Measurements from ENCODE around the gene IMMT. TPM values are rescaled to one million over a fixed set of nuclear protein-coding genes. Genes with fewer than 3 reads are reported as not detected.
A peak's percentile ranks its signal among the peaks of the same experiment; 100 is the strongest.

IMMT gene
- total RNA-seq, 1 experiment from 2014 or later, result 97.7 TPM

- ATAC-seq (no peak), DNase-seq (no peak)
- TF ChIP-seq CTCF (conservative IDR thresholded peaks at IDR 0.05; ENCODE audit: low read depth, low read length) (no peak), EZH2 (IDR thresholded peaks at IDR 0.05; ENCODE audit: low read length, unreplicated experiment) (no peak), EZH2phosphoT487 (IDR thresholded peaks at IDR 0.05; ENCODE audit: borderline replicate concordance, low read length) (no peak)
- POLR2A ChIA-PET (ENCODE audit: unreplicated experiment), result no interaction called here
- H3K27ac ChIP-seq (ENCODE audit: low read length), result no peak overlapping the region
- BruUV-seq (replicated peaks), result no TSS peak
- CTCF ChIA-PET, result no interaction called here
- no peak overlapping the region for H3K4me3 ChIP-seq (ENCODE audit: low read length)
- no peak overlapping the region for H2AFZ ChIP-seq (ENCODE audit: low read length)
- no peak overlapping the region for H3K4me2 ChIP-seq (ENCODE audit: low read length)
- H3F3A ChIP-seq (ENCODE audit: low read length, unreplicated experiment), result no peaks in the 10 kb centered on the region
- H3K9me3 ChIP-seq (ENCODE audit: low read length), result no peaks in the 10 kb centered on the region
- no peaks in the 10 kb centered on the region for H3K4me1 ChIP-seq (ENCODE audit: insufficient read depth, low read length)
- intact Hi-C loops (cut with micrococcal nuclease), result no loop called here
- H3K27me3 ChIP-seq (ENCODE audit: low read length), result no peaks in the 10 kb centered on the region
- H3K79me2 ChIP-seq (ENCODE audit: low read length), result no peaks in the 10 kb centered on the region
- H3K36me3 ChIP-seq (ENCODE audit: low read depth, low read length), result peaks cover 87% of the 10 kb centered on the region
- H3K9ac ChIP-seq (ENCODE audit: low read length), result no peak overlapping the region
- H4K20me1 ChIP-seq (ENCODE audit: low read length), result no peaks in the 10 kb centered on the region
- no peaks in the 10 kb centered on the region for H3K9me2 ChIP-seq (replicated peaks; ENCODE audit: low read length)
Observed at GRCh38 chr2:86123328-86123925, 71.8 kb downstream of the IMMT start.

- peaks cover 20% of the 10 kb centered on the region for H3K79me2 ChIP-seq (ENCODE audit: low read length)
- H3K27me3 ChIP-seq (ENCODE audit: low read length), result no peaks in the 10 kb centered on the region
- H3K4me1 ChIP-seq (ENCODE audit: insufficient read depth, low read length), result no peaks in the 10 kb centered on the region
- H2AFZ ChIP-seq (ENCODE audit: low read length), result no peak overlapping the region
- no peak overlapping the region for H3K4me3 ChIP-seq (ENCODE audit: low read length)
- ATAC-seq (no peak), DNase-seq (no peak)
- H3K9me2 ChIP-seq (replicated peaks; ENCODE audit: low read length), result no peaks in the 10 kb centered on the region
- ChIA-PET POLR2A (ENCODE audit: unreplicated experiment) (interaction anchor here (0.5 kb wide), 1 partner anchor 761 kb away, joined by 3 read pairs; no protein-coding TSS in a partner anchor), CTCF (no interaction called here)
- H4K20me1 ChIP-seq (ENCODE audit: low read length), result peaks cover 7% of the 10 kb centered on the region; the same call in 1 of the 2 replicates
- H3K36me3 ChIP-seq (ENCODE audit: low read depth, low read length), result peaks cover 78% of the 10 kb centered on the region
- H3K27ac ChIP-seq (ENCODE audit: low read length), result no peak overlapping the region
- H3F3A ChIP-seq (ENCODE audit: low read length, unreplicated experiment), result no peaks in the 10 kb centered on the region
- intact Hi-C loops (cut with micrococcal nuclease), result no loop called here
- no peak overlapping the region for H3K9ac ChIP-seq (ENCODE audit: low read length)
- no peak for TF ChIP-seq EZH2 (IDR thresholded peaks at IDR 0.05; ENCODE audit: low read length, unreplicated experiment)
- no peak for TF ChIP-seq EZH2phosphoT487 (IDR thresholded peaks at IDR 0.05; ENCODE audit: borderline replicate concordance, low read length)
- no peak for TF ChIP-seq CTCF (conservative IDR thresholded peaks at IDR 0.05; ENCODE audit: low read depth, low read length)
- H3K4me2 ChIP-seq (ENCODE audit: low read length), result no peak overlapping the region
- BruUV-seq (replicated peaks), result no TSS peak
- no peaks in the 10 kb centered on the region for H3K9me3 ChIP-seq (ENCODE audit: low read length)
Observed at GRCh38 chr2:86118130-86118529, 77.1 kb downstream of the IMMT start.

DNA sequence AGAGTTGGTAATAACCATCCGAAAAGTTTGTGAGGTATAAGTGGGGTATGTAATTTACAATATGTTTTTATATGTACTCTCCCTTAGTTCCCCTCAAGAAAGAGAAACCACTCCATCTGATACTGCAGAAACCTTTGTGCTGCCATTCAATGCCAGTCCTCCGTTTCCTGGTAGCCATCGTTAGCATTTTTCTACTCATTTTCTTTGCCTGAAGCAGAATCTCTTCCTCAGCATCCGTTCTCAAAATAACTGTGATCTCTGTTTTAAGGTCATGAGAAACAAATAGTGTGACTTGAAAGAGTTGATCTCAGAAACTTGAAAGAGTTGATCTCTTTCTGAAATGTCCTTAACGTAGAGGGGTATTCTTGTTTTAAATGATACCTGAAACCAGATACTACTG is 88.2 kb downstream of the IMMT start:
- no peak for TF ChIP-seq EZH2phosphoT487 (IDR thresholded peaks at IDR 0.05; ENCODE audit: borderline replicate concordance, low read length)
- Histone ChIP-seq H3K9me2 (replicated peaks; ENCODE audit: low read length) (no peaks in the 10 kb centered on the region), H3K9me3 (ENCODE audit: low read length) (no peaks in the 10 kb centered on the region), H3K4me3 (ENCODE audit: low read length) (peak overlapping the region; percentile 84), H3K36me3 (ENCODE audit: low read depth, low read length) (peaks cover 42% of the 10 kb centered on the region; the same call in 1 of the 2 replicates), H4K20me1 (ENCODE audit: low read length) (peaks cover 15% of the 10 kb centered on the region), H3K9ac (ENCODE audit: low read length) (peak overlapping the region; percentile 89), H3K79me2 (ENCODE audit: low read length) (peaks cover 88% of the 10 kb centered on the region), H3F3A (ENCODE audit: low read length, unreplicated experiment) (no peaks in the 10 kb centered on the region), H3K4me1 (ENCODE audit: insufficient read depth, low read length) (peaks cover 20% of the 10 kb centered on the region), H3K27ac (ENCODE audit: low read length) (no peak overlapping the region), H2AFZ (ENCODE audit: low read length) (no peak overlapping the region), H3K27me3 (ENCODE audit: low read length) (no peaks in the 10 kb centered on the region), H3K4me2 (ENCODE audit: low read length) (peak overlapping the region; percentile 92)
- intact Hi-C loops (cut with micrococcal nuclease), result loop anchor here (5.0 kb wide), 2 partner anchors 335 to 495 kb away; partner anchors contain the start of genes C2orf68 and KDM3A
- ATAC-seq (no peak), DNase-seq (no peak)
- CTCF ChIA-PET, result no interaction called here
- no TSS peak for BruUV-seq (replicated peaks)
- POLR2A ChIA-PET (ENCODE audit: unreplicated experiment), result no interaction called here

Data from PC-3 (cell line).